ENCODE results near the gene EMC1.

EMC1 gene

DNA sequence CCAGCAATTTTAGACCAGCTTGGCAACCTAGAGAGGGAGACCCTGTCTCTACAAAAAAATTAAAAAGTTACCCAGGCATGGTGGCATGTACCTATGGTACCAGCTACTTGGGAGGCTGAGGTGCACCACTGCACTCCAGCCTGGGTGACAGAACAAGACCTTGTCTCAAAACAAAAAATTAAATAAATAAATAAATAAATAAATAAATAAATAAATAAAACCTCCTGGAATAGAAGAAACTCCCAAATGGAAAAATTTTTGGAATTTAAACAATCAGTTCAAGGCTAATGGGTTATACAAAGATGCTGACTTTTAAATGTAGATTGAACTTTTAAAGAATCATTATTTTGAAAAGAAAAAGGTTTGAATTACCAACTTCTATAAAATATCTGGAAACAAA is 63.5 kb downstream of the EMC1 start (continued):
- TF ChIP-seq, protein P1, sequence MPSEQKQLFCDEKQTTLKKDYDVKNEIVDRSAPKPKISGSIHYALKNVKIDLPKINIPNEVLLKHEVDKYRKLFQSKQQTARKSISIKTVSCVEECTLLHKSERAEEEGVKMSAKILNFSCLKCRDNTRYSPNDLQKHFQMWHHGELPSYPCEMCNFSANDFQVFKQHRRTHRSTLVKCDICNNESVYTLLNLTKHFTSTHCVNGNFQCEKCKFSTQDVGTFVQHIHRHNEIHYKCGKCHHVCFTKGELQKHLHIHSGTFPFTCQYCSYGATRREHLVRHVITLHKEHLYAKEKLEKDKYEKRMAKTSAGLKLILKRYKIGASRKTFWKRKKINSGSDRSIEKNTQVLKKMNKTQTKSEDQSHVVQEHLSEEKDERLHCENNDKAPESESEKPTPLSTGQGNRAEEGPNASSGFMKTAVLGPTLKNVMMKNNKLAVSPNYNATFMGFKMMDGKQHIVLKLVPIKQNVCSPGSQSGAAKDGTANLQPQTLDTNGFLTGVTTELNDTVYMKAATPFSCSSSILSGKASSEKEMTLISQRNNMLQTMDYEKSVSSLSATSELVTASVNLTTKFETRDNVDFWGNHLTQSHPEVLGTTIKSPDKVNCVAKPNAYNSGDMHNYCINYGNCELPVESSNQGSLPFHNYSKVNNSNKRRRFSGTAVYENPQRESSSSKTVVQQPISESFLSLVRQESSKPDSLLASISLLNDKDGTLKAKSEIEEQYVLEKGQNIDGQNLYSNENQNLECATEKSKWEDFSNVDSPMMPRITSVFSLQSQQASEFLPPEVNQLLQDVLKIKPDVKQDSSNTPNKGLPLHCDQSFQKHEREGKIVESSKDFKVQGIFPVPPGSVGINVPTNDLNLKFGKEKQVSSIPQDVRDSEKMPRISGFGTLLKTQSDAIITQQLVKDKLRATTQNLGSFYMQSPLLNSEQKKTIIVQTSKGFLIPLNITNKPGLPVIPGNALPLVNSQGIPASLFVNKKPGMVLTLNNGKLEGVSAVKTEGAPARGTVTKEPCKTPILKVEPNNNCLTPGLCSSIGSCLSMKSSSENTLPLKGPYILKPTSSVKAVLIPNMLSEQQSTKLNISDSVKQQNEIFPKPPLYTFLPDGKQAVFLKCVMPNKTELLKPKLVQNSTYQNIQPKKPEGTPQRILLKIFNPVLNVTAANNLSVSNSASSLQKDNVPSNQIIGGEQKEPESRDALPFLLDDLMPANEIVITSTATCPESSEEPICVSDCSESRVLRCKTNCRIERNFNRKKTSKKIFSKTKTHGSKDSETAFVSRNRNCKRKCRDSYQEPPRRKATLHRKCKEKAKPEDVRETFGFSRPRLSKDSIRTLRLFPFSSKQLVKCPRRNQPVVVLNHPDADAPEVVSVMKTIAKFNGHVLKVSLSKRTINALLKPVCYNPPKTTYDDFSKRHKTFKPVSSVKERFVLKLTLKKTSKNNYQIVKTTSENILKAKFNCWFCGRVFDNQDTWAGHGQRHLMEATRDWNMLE (tag by site-specific recombination; conservative IDR thresholded peaks at IDR 0.05; ENCODE audit: low read depth): peak; percentile 93
- TF ChIP-seq ZNF548 (tag by site-specific recombination; IDR thresholded peaks at IDR 0.05): no peak
- 0 out of 2 replicates have a peak, but pooled peaks have one; percentile 32 for TF ChIP-seq OVOL3 (tag by site-specific recombination; IDR thresholded peaks at IDR 0.05)
- TF ChIP-seq ZNF10 (tag by site-specific recombination; IDR thresholded peaks at IDR 0.05): peak; percentile 35; the same call in 1 of the 2 replicates
- TF ChIP-seq ZFP69B (tag by site-specific recombination; IDR thresholded peaks at IDR 0.05): no peak
- TF ChIP-seq ZNF426 (tag by site-specific recombination; IDR thresholded peaks at IDR 0.05): peak; percentile 98
- no peak for TF ChIP-seq ZNF677 (tag by site-specific recombination; IDR thresholded peaks at IDR 0.05)
- TF ChIP-seq ZNF114 (tag by site-specific recombination; IDR thresholded peaks at IDR 0.05): no peak
- peak; percentile 94 for TF ChIP-seq ZNF555 (tag by site-specific recombination; conservative IDR thresholded peaks at IDR 0.05)
- TF ChIP-seq ZNF560 (tag by site-specific recombination; IDR thresholded peaks at IDR 0.05; ENCODE audit: borderline replicate concordance): peak; percentile 88; the same call in 1 of the 2 replicates
- peak; percentile 37; the same call in 1 of the 2 replicates for TF ChIP-seq ZNF214 (tag by site-specific recombination; IDR thresholded peaks at IDR 0.05; ENCODE audit: borderline replicate concordance)
- 0 out of 2 replicates have a peak, but pooled peaks have one; percentile 66 for TF ChIP-seq RBAK (tag by site-specific recombination; IDR thresholded peaks at IDR 0.05)
- no peak for TF ChIP-seq ZNF416 (tag by site-specific recombination; IDR thresholded peaks at IDR 0.05)
- peak; percentile 79 for TF ChIP-seq ZNF266 (tag by site-specific recombination; IDR thresholded peaks at IDR 0.05; ENCODE audit: low read depth)
- no peak; the same call in 1 of the 2 replicates for TF ChIP-seq ZNF146 (tag by site-specific recombination; IDR thresholded peaks at IDR 0.05)
- peak; percentile 85 for TF ChIP-seq ZFP37 (tag by site-specific recombination; IDR thresholded peaks at IDR 0.05)
- TF ChIP-seq ZNF791 (tag by site-specific recombination; IDR thresholded peaks at IDR 0.05): peak; percentile 40; the same call in 1 of the 2 replicates
- no peak for TF ChIP-seq ZNF670 (tag by site-specific recombination; IDR thresholded peaks at IDR 0.05; ENCODE audit: low read depth)
- no peak for TF ChIP-seq ZFHX2 (tag by site-specific recombination; conservative IDR thresholded peaks at IDR 0.05)
- 0 out of 2 replicates have a peak, but pooled peaks have one; percentile 42 for TF ChIP-seq ZNF19 (tag by site-specific recombination; IDR thresholded peaks at IDR 0.05; ENCODE audit: low read depth)
- 0 out of 2 replicates have a peak, but pooled peaks have one; percentile 17 for TF ChIP-seq WT1 (tag by site-specific recombination; IDR thresholded peaks at IDR 0.05)
- no peak for TF ChIP-seq ZNF16 (tag by site-specific recombination; IDR thresholded peaks at IDR 0.05; ENCODE audit: low read depth)
- TF ChIP-seq SALL2 (tag by site-specific recombination; IDR thresholded peaks at IDR 0.05; ENCODE audit: borderline replicate concordance): no peak
- peak; percentile 74 for TF ChIP-seq ZNF629 (tag by site-specific recombination; IDR thresholded peaks at IDR 0.05)
- no peak for TF ChIP-seq ZNF157 (tag by site-specific recombination; IDR thresholded peaks at IDR 0.05)
- TF ChIP-seq, protein P2, sequence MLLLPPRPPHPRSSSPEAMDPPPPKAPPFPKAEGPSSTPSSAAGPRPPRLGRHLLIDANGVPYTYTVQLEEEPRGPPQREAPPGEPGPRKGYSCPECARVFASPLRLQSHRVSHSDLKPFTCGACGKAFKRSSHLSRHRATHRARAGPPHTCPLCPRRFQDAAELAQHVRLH (tag by site-specific recombination; IDR thresholded peaks at IDR 0.05): 0 out of 2 replicates have a peak, but pooled peaks have one; percentile 21
- TF ChIP-seq ZNF529 (tag by site-specific recombination; IDR thresholded peaks at IDR 0.05; ENCODE audit: insufficient replicate concordance): peak; percentile 40
- no peak for TF ChIP-seq ZNF248 (tag by site-specific recombination; IDR thresholded peaks at IDR 0.05)
- TF ChIP-seq ZSCAN23 (tag by site-specific recombination; IDR thresholded peaks at IDR 0.05): no peak
- peak; percentile 74; the same call in 1 of the 2 replicates for TF ChIP-seq ZNF433 (tag by site-specific recombination; IDR thresholded peaks at IDR 0.05; ENCODE audit: low read depth)
- peak; percentile 41 for TF ChIP-seq ZNF654 (tag by site-specific recombination; IDR thresholded peaks at IDR 0.05; ENCODE audit: low read depth)

Data from HEK293 (cell line).